PC-3 (cell line): ENCODE results near the gene CERT1.
"Not testable (repeated sequence)": the region's sequence is repeated elsewhere in the genome, so short reads cannot be mapped to it uniquely, and the experiment has no call there.

Source experiments
- CTCF ChIP-seq: fragments of 300-600 bp; sonication (generic); conservative IDR thresholded peaks from 2 replicates; pipeline ENCODE4 v1.5.1; 2017; ENCODE audit warnings: antibody characterized with exemption, low read depth, mild to moderate bottlenecking, low read length
- EZH2 ChIP-seq: fragments of 300-600 bp; sonication (generic); IDR thresholded peaks from one replicate; pipeline ENCODE4 v1.6.1; 2017; ENCODE audit warnings: antibody characterized with exemption, mild to moderate bottlenecking, low read length; ENCODE audit not compliant: unreplicated experiment
- EZH2phosphoT487 ChIP-seq: fragments of 300-600 bp; sonication (generic); IDR thresholded peaks from 2 replicates; pipeline ENCODE4 v1.6.1; 2018; ENCODE audit warnings: mild to moderate bottlenecking, antibody characterized with exemption, low read length, borderline replicate concordance

GRCh38 chr5:75533716-75534115 is 22.3 kb upstream of the CERT1 start:
- not testable (repeated sequence) for TF ChIP-seq CTCF, EZH2phosphoT487, EZH2
